ENCODE results near the gene EIF2S1.
A peak's percentile ranks its signal among the peaks of the same experiment; 100 is the strongest.

EIF2S1 gene

DNA sequence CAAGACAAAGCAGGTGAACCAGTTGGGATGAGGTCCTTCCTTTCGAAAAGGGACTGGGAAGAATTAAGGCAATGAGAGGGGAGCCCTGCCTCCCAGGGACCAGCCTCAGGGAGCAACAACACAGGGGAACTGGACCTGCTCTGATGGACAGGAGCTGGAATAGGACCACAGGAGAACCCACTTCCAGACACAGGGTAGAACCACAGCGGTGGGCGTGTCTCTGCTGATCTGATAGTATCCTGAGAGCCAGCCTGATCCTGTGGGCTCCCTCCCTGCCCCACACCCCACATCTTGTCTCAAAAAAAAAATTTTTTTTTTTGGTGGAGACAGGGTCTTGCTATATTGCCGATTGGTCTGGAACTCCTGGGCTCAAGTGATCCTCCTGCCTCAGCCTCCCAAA, 65.5 kb downstream of the EIF2S1 start:
- DNase-seq (ENCODE audit: low read depth): no peak
- TF ChIP-seq, protein P1, sequence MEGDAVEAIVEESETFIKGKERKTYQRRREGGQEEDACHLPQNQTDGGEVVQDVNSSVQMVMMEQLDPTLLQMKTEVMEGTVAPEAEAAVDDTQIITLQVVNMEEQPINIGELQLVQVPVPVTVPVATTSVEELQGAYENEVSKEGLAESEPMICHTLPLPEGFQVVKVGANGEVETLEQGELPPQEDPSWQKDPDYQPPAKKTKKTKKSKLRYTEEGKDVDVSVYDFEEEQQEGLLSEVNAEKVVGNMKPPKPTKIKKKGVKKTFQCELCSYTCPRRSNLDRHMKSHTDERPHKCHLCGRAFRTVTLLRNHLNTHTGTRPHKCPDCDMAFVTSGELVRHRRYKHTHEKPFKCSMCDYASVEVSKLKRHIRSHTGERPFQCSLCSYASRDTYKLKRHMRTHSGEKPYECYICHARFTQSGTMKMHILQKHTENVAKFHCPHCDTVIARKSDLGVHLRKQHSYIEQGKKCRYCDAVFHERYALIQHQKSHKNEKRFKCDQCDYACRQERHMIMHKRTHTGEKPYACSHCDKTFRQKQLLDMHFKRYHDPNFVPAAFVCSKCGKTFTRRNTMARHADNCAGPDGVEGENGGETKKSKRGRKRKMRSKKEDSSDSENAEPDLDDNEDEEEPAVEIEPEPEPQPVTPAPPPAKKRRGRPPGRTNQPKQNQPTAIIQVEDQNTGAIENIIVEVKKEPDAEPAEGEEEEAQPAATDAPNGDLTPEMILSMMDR (IDR thresholded peaks at IDR 0.05; ENCODE audit: low read length, missing control alignments): no peak
- H3K4me3 ChIP-seq (replicated peaks; ENCODE audit: low read depth, low read length): no peak overlapping the region

DNA sequence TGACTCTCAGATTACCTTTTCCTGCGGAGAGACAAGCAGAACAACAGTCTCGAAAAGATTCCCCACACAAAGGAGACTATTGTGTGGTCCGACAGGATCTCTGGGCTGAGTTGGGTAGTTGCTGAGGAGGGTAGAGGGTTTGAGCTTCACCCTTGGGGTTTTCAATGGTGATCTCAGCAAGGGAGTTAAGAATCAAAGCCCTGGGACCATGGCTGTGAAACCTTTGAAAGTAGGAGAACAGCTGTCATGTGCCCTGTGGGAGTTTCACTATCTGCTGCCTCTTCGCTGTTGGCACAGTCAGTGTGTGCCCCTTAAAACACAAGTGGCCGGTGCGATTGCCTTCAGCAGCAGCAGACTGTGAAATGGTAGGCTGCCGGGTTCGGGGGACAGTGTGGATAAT, 66.0 kb downstream of the EIF2S1 start:
- H3K4me3 ChIP-seq (replicated peaks; ENCODE audit: low read depth, low read length): no peak overlapping the region
- DNase-seq (ENCODE audit: low read depth): no peak
- TF ChIP-seq, protein P1 (IDR thresholded peaks at IDR 0.05; ENCODE audit: low read length, missing control alignments): no peak

DNA sequence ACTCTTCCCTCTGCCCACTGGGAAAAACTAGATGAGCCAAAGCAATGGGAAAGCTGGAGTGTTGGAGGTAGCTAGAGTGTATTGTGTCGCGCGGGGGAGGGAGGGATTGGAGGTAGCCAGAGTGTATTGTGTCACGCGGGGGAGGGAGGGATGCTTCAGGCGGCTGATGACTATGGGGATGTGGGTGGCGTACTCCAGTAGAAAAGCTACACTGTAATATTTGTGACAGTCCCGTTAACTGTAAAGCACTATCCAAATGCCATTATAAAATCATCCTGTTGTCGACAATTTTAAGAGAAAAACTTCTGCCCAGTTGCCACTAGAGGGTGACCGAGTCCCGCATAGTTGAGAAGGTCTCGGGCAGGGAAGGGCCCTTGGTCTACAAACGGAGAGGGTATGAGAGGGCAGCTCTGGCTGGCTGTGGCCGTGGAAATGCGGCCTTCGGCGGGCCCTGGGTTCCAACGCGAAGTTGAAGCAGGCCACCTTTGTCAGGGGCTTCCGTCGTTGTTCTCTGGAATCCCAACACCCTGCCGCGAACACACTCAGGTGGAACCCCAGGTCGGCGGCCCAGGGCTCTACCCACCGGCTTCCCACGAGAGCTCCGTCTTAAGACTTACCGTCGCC, 67.0 kb downstream of the EIF2S1 start:
- DNase-seq (ENCODE audit: low read depth): peak; percentile 87
- no peak overlapping the region for H3K4me3 ChIP-seq (replicated peaks; ENCODE audit: low read depth, low read length)
- TF ChIP-seq, protein P1 (IDR thresholded peaks at IDR 0.05; ENCODE audit: low read length, missing control alignments): peak; percentile 80

DNA sequence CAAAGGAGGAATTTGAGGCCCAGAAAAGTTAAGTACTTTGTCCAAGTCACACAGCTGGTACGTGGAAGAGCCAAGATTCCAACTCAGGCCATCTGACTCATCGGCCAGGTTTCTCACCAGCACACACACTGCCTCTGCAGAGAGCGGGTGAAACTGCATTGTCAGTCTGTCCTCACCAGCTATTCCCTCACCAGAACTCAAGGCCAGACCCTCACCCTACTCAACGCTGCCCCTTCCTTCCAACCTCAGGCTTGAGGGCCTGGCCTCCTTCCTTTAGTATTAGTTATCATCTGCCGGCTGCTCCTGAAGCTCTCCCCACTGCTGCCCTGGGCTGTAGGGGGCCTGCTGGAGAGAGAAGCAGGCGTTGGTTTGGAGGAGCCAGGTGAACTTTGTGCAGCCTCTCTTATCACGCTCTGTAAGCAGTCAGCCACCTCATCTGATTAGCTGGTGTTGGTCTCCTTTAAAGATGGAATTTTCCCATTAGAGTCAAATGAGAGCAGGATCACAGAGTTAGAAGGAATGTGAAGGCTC, 68.4 kb downstream of the EIF2S1 start:
- no peak overlapping the region for H3K4me3 ChIP-seq (replicated peaks; ENCODE audit: low read depth, low read length)
- TF ChIP-seq, protein P1 (IDR thresholded peaks at IDR 0.05; ENCODE audit: low read length, missing control alignments): no peak
- DNase-seq (ENCODE audit: low read depth): peak; percentile 67

DNA sequence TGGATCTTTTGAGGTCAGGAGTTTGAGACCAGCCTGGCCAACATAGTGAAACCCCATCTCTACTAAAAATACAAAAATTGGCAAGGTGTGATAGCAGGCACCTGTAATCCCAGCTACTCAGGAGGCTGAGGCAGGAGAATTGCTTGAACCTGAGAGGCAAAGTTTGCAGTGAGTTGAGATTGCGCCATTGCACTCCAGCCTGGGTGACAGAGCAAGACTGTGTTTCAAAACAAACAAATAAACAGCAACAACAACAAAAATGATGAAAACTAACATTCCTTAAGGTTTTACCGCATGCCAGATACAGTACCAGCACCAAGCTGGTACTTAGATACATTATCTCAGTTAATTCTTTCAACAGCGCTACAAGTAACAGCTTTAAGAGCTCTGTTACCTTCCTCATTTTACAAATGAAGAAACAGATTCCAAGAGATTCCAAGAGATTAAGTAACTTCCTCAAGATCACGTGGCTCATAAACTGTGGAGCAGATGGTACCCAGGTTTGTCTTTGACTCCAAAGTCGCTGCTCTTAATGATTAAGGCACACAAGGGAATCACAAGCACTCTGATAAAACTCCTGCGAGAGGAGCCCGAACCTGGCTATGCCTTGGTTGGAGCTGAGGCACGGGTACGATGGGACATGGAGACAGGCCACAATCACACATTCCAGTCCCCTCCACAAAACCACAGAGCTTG, 69.5 kb downstream of the EIF2S1 start:
- TF ChIP-seq, protein P1 (IDR thresholded peaks at IDR 0.05; ENCODE audit: low read length, missing control alignments): no peak

DNA sequence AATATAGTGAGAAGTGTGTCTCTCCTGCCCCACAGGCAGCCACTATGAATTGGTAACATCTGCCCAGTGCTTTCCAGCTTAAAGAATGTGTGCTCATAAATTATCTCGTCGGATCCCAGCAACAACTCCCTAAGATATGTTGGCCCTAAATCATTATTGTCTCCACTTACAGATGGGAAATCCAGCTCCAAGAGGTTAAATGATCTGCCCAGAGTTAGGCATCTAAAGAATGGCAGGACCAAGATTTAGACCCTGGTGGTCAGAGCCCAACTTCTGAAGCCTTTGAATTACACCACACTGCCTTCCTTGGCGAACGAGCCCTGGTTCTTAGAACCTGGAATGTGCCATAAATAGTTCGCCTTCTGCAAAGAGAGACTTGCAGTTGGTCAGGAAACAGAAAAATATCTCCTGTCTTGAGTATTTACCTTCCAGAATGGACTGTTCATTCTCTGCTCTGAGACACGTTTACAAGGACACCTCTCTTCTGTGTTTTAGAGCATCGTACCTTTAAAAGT, 72.0 kb downstream of the EIF2S1 start:
- no peak overlapping the region for H3K4me3 ChIP-seq (replicated peaks; ENCODE audit: low read depth, low read length)
- no peak for DNase-seq (ENCODE audit: low read depth)
- TF ChIP-seq, protein P1 (IDR thresholded peaks at IDR 0.05; ENCODE audit: low read length, missing control alignments): no peak

More for the DNA sequence above, 69.5 kb downstream of the EIF2S1 start:
- no peak overlapping the region for H3K4me3 ChIP-seq (replicated peaks; ENCODE audit: low read depth, low read length)
- no peak for DNase-seq (ENCODE audit: low read depth)
